ENCODE data around the gene ZNF839.
"Not testable (repeated sequence)": the region's sequence is repeated elsewhere in the genome, so short reads cannot be mapped to it uniquely, and the experiment has no call there.

Gene ZNF839

GRCh38 chr14:102333795-102334705 is 14.5 kb downstream of the ZNF839 start:
- no peak overlapping the region for H3K4me3 ChIP-seq (ENCODE audit: low read length)
- DNase-seq (ENCODE audit: low read depth, low spot score): no peak

GRCh38 chr14:102335163-102335562 is 15.6 kb downstream of the ZNF839 start:
- DNase-seq (ENCODE audit: low read depth, low spot score): no peak
- no peak overlapping the region for H3K4me3 ChIP-seq (ENCODE audit: low read length)

GRCh38 chr14:102338724-102339123 is 19.2 kb downstream of the ZNF839 start:
- DNase-seq (ENCODE audit: low read depth, low spot score): no peak
- no peak overlapping the region for H3K4me3 ChIP-seq (ENCODE audit: low read length)

- no peak for DNase-seq (ENCODE audit: low read depth, low spot score)
- H3K4me3 ChIP-seq (ENCODE audit: low read length): no peak overlapping the region
Measured at GRCh38 chr14:102341566-102341965, 22.0 kb downstream of the ZNF839 start.

- H3K4me3 ChIP-seq (ENCODE audit: low read length): no peak overlapping the region
- DNase-seq (ENCODE audit: low read depth, low spot score): no peak
Measured at GRCh38 chr14:102342238-102342637, 22.7 kb downstream of the ZNF839 start.

- H3K4me3 ChIP-seq (ENCODE audit: low read length): no peak overlapping the region
- no peak for DNase-seq (ENCODE audit: low read depth, low spot score)
Measured at GRCh38 chr14:102344084-102344483, 24.5 kb downstream of the ZNF839 start.

GRCh38 chr14:102344485-102344884 is 24.9 kb downstream of the ZNF839 start:
- no peak for DNase-seq (ENCODE audit: low read depth, low spot score)

DNA sequence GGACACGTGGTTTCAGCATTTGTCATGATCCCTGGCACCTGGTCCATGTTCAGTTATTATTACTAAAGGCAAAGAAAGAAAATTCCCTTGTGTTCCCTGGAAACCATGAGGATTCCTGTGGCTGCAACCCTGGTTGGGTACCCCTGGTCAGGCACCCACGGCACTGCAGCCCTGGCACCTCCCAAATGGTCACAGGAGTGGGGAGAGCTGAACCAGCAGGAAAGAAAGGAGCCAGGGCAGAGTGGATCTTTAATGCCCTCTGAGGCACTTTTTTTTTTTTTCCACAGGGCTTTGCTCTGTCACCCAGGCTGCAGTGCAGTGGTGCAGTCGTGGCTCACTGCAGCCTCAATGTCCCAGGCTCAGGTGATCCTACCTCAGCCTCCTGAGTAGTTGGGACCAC is 25.7 kb downstream of the ZNF839 start:
- no peak overlapping the region for H3K4me3 ChIP-seq (ENCODE audit: low read length)
- no peak for DNase-seq (ENCODE audit: low read depth, low spot score)

More at GRCh38 chr14:102344485-102344884, 24.9 kb downstream of the ZNF839 start:
- no peak overlapping the region for H3K4me3 ChIP-seq (ENCODE audit: low read length)

- no peak overlapping the region for H3K4me3 ChIP-seq (ENCODE audit: low read length)
- DNase-seq (ENCODE audit: low read depth, low spot score): no peak
Measured at GRCh38 chr14:102346645-102347044, 27.1 kb downstream of the ZNF839 start.

DNA sequence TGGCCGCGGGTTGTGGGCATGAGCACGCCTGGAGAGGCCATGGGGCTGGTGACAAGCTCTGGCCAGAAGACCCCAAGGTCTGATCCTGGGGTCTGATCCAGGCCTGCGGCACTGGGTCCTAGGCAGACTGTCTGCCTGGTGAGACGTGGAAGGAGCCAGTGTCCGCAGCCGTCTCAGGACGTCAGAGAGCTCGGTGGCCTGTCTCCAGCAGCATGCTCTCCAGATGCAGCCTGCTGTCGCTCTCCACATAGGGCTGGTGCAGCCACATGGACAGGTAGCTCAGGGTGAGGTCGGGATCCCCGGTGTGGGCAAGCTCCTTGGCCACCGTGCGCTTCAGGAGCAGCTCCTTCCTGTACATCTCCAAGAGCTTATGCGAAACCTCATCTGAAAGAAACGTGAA is 28.8 kb downstream of the ZNF839 start:
- DNase-seq (ENCODE audit: low read depth, low spot score): no peak
- H3K4me3 ChIP-seq (ENCODE audit: low read length): no peak overlapping the region

DNA sequence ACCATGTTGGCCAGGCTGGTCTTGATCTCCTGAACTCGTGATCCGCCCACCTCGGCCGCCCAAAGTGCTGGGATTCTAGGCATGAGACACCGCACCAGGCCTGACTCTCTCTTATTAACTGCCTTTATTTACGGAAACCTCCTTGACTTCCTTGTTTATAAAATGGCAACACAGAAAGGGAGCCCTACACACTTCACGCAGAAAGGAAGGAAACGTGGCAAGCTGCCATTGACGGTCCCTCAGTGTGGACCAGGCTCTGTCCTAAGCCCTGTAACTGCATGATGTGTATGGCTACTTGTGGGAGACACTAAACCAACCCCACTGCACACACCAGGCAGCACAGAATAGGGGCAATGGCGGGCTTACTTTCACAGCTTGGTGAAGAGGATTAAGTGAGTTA is 31.5 kb downstream of the ZNF839 start:
- no peak for DNase-seq (ENCODE audit: low read depth, low spot score)
- no peak overlapping the region for H3K4me3 ChIP-seq (ENCODE audit: low read length)

- H3K4me3 ChIP-seq (ENCODE audit: low read length); DNase-seq (ENCODE audit: low read depth, low spot score): not testable (repeated sequence)
Measured at GRCh38 chr14:102351593-102351992, 32.0 kb downstream of the ZNF839 start.

GRCh38 chr14:102352213-102352612 is 32.7 kb downstream of the ZNF839 start:
- no peak for DNase-seq (ENCODE audit: low read depth, low spot score)
- H3K4me3 ChIP-seq (ENCODE audit: low read length): no peak overlapping the region

DNA sequence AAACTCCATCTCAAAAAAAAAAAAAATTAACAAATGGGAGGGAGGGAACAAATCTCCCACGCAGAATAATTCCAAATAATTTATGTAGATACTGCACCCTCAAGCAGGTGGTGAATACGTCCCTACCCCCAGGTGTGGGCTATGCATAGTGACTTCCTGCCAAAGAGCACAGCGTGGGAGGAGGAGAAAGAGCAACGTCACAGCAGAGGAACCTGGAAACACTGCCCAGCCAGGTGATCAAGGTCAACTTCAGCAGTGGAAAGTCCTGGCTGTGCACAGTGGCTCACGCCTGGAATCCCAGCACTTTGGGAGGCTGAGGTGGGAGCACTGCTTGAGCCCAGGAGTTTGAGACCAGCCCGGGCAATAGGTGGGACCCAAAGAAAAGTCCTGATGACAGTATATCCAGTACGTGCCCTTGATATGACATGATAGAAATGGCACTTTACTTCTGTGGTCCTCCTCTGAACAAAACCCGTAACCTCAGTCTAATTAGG is 33.6 kb downstream of the ZNF839 start:
- no peak for DNase-seq (ENCODE audit: low read depth, low spot score)
- H3K4me3 ChIP-seq (ENCODE audit: low read length): no peak overlapping the region

DNA sequence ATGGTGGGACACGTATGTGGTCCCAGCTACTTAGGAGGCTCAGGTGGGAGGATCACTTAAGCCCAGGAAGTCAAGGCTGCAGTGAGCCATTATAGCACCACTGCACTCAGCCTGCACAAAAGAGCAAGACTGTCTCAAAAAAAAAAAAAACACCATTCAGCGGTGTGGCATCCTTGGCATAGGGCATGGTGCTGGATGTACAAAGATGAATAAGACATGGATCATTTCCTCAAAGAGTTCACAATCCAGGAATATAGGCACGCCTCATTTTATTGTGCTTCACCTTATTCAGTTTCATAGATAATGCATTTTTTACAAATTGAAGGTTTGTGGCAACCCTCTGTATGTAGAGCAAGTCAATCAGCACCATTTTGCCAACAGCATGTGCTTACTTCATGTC is 36.7 kb downstream of the ZNF839 start:
- no peak for DNase-seq (ENCODE audit: low read depth, low spot score)
- no peak overlapping the region for H3K4me3 ChIP-seq (ENCODE audit: low read length)

GRCh38 chr14:102359341-102359740 is 39.8 kb downstream of the ZNF839 start:
- no peak for DNase-seq (ENCODE audit: low read depth, low spot score)
- H3K4me3 ChIP-seq (ENCODE audit: low read length): no peak overlapping the region

DNA sequence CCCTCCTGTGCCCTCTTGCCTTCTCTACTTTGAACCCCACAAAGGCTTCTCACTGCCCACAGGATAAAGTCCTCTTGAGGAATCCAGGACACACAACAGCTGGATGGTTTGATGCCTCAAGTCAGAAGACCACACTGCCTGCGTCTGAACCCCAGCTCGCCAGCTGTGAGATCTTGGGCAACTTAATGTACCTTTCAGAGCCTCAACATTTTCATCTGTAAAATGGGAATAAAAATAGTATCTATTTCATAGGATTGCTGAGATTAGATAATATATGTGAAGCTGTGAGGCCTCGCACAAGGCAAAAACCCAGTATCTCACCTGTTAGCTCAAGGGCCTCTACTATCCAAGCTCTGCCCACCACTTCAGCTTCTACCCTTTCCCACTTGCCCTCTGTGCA is 40.8 kb downstream of the ZNF839 start:
- no peak for DNase-seq (ENCODE audit: low read depth, low spot score)
- H3K4me3 ChIP-seq (ENCODE audit: low read length): no peak overlapping the region

DNA sequence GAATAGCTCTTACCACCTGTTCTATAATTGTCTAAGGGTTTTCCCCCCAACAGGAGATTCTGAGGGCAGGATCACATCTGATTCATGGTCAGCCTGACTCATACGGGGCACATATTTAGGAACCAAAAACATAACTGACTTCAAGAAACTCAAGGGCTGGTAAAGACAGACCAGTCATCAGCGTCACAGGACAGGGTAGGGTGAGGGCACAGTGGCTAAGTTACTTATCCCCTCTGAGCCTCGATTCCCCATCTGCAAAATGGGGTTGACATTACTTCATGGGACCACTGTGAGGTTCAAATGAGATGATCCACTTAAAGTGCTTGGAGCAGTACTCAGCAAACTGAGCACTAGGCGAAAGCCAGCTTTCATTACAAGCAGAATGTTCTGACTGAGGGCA is 42.5 kb downstream of the ZNF839 start:
- H3K4me3 ChIP-seq (ENCODE audit: low read length): peak overlapping the region; percentile 65
- no peak for DNase-seq (ENCODE audit: low read depth, low spot score)

DNA sequence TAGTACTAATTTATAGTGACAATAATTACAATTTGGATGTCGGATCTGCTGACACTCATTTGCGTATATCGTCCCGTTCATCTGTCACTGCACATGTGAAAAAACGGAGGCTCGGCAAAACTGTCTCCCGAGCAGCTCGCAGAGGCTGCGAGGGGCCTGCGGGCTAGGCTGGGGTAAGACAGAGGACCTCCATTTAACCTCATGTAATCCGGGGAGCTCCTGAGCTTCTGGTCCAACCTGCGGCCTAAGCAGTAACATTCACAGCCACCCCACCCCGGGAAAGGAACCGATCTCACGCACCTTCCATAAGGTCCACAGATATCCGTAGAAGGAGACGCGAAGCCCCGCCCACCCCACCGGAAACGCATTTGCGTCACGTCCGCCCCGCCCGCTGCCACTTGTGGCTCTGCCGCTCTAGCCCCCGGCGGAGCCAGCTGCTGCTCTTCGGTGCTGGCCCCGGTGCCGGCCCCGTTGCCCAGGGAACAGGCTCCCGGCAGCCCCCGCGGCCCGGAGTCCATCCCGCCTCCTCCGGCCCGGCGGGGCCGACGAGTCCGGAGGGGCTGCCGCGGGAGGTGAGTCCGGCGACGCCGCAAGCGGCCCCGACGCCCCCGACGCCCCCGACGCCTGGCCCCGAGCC is 43.1 kb downstream of the ZNF839 start, which contains the start of the genes CINP and TECPR2:
TSS of gene CINP (minus strand) at position 346 of the 637 bp plus-strand sequence. CDS start at position 307, 39 bp downstream.
TSS of gene TECPR2 (plus strand) at position 397 of the 637 bp plus-strand sequence. CDS start 13,781 bp downstream, outside the sequence.
- H3K4me3 ChIP-seq (ENCODE audit: low read length): peak within 1 kb of the TSS; percentile 65
- peak; percentile 83 for DNase-seq (ENCODE audit: low read depth, low spot score)

Data from Jurkat, Clone E6-1 (cell line).